ENCODE results near the gene MAP3K7CL. TPM values are rescaled to one million over a fixed set of nuclear protein-coding genes. Genes with fewer than 3 reads are reported as not detected.

MAP3K7CL gene
- polyA plus RNA-seq, 1 donor (not counting 4 experiments of a cell fraction or from before 2014, with no cell fraction given), result 17.3 TPM

GRCh38 chr21:29215709-29216108 is 85.3 kb downstream of the MAP3K7CL start:
- Histone ChIP-seq H3K9me1 (ENCODE audit: control insufficient read depth, extremely low read depth, insufficient read depth, low read length) (no peaks in the 10 kb centered on the region), H3K27ac (ENCODE audit: control insufficient read depth, insufficient read depth, low read length) (no peak overlapping the region)
- no peak for FAIRE-seq

DNA sequence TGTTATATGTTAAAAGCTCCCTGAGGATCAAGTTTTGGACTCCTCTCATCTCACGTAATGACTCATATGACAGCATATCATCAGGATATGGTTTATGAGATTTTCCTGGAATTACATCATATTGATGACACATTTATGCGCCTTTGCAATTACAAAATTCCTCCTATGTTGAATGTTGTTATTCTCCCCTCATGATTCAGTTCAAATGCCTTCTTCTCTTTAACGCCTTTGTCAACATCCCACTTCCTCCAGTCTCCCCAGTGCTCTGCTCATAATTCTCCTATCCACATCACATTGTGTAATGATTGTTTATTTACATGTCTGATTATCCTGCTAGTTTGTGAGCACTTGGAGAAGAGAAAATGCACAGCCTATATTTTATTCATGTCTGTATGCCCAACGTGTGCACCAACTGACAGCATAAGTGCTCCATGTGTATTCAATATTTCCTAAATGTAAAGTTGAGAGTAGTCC is 87.4 kb downstream of the MAP3K7CL start:
- H4K20me1 ChIP-seq (ENCODE audit: control insufficient read depth, extremely low read depth, insufficient read depth, low read length), result no peaks in the 10 kb centered on the region
- H3K9me3 ChIP-seq (ENCODE audit: control insufficient read depth, low read depth, low read length), result no peaks in the 10 kb centered on the region
- H3K27me3 ChIP-seq (ENCODE audit: control insufficient read depth, extremely low read depth, insufficient read depth, low read length), result no peaks in the 10 kb centered on the region
- TF ChIP-seq CTCF (optimal IDR thresholded peaks at IDR 0.05 in 1 of 3, IDR thresholded peaks at IDR 0.05 in 1 of 3, conservative IDR thresholded peaks at IDR 0.05 in 1 of 3; ENCODE audit: extremely low read depth in 1 of 3, insufficient read depth in 2 of 3, low read length in 3 of 3) (no peak), EZH2 (IDR thresholded peaks at IDR 0.05; ENCODE audit: low read length) (no peak)
- no peak overlapping the region for H3K9ac ChIP-seq (ENCODE audit: control insufficient read depth, extremely low read depth, insufficient read depth, low read length)
- no peaks in the 10 kb centered on the region for H3K79me2 ChIP-seq (ENCODE audit: control insufficient read depth, insufficient read depth, low read length)
- peaks cover 16% of the 10 kb centered on the region for H3K4me1 ChIP-seq (ENCODE audit: control insufficient read depth, extremely low read depth, insufficient read depth, low read length)
- no peaks in the 10 kb centered on the region for H3K9me1 ChIP-seq (ENCODE audit: control insufficient read depth, extremely low read depth, insufficient read depth, low read length)
- no peaks in the 10 kb centered on the region for H3K36me3 ChIP-seq (ENCODE audit: control insufficient read depth in 2 of 2, extremely low read depth in 1 of 2, insufficient read depth in 2 of 2, low read length in 2 of 2)
- H3K4me2 ChIP-seq (ENCODE audit: control insufficient read depth, extremely low read depth, insufficient read depth, low read depth, low read length), result no peak overlapping the region
- peak; percentile 56 for FAIRE-seq
- no peak overlapping the region for H3K4me3 ChIP-seq (ENCODE audit: control insufficient read depth in 2 of 3, extremely low read depth in 1 of 3, insufficient read depth in 2 of 3, low read depth in 1 of 3, low read length in 3 of 3)
- no peak overlapping the region for H2AFZ ChIP-seq (ENCODE audit: control insufficient read depth, low read length)
- dilution Hi-C loops (cut with MboI; ENCODE audit: extremely low pct_ligation_motif_present, low sequenced_read_pairs), result no loop called here
- peak overlapping the region; percentile 73 for H3K27ac ChIP-seq (ENCODE audit: control insufficient read depth, insufficient read depth, low read length)
- DNase-seq (ENCODE audit: low read depth, low spot score), result peak; percentile 59

More at GRCh38 chr21:29215709-29216108, 85.3 kb downstream of the MAP3K7CL start:
- dilution Hi-C loops (cut with MboI; ENCODE audit: extremely low pct_ligation_motif_present, low sequenced_read_pairs), result no loop called here
- Histone ChIP-seq H3K79me2 (ENCODE audit: control insufficient read depth, insufficient read depth, low read length) (no peaks in the 10 kb centered on the region), H3K4me2 (ENCODE audit: control insufficient read depth, extremely low read depth, insufficient read depth, low read depth, low read length) (no peak overlapping the region), H4K20me1 (ENCODE audit: control insufficient read depth, extremely low read depth, insufficient read depth, low read length) (no peaks in the 10 kb centered on the region), H3K36me3 (ENCODE audit: control insufficient read depth in 2 of 2, extremely low read depth in 1 of 2, insufficient read depth in 2 of 2, low read length in 2 of 2) (no peaks in the 10 kb centered on the region), H3K9ac (ENCODE audit: control insufficient read depth, extremely low read depth, insufficient read depth, low read length) (no peak overlapping the region), H3K27me3 (ENCODE audit: control insufficient read depth, extremely low read depth, insufficient read depth, low read length) (no peaks in the 10 kb centered on the region), H3K4me1 (ENCODE audit: control insufficient read depth, extremely low read depth, insufficient read depth, low read length) (peaks cover 16% of the 10 kb centered on the region), H3K9me3 (ENCODE audit: control insufficient read depth, low read depth, low read length) (no peaks in the 10 kb centered on the region), H2AFZ (ENCODE audit: control insufficient read depth, low read length) (no peak overlapping the region), H3K4me3 (ENCODE audit: control insufficient read depth in 2 of 3, extremely low read depth in 1 of 3, insufficient read depth in 2 of 3, low read depth in 1 of 3, low read length in 3 of 3) (no peak overlapping the region)
- DNase-seq (ENCODE audit: low read depth, low spot score), result no peak
- TF ChIP-seq EZH2 (IDR thresholded peaks at IDR 0.05; ENCODE audit: low read length) (no peak), CTCF (optimal IDR thresholded peaks at IDR 0.05 in 1 of 3, IDR thresholded peaks at IDR 0.05 in 1 of 3, conservative IDR thresholded peaks at IDR 0.05 in 1 of 3; ENCODE audit: extremely low read depth in 1 of 3, insufficient read depth in 2 of 3, low read length in 3 of 3) (no peak)

Measured in keratinocyte (primary cell).